ENCODE results near the gene MRTFA.
"Not testable (repeated sequence)": the region's sequence is repeated elsewhere in the genome, so short reads cannot be mapped to it uniquely, and the experiment has no call there.

The MRTFA gene

DNA sequence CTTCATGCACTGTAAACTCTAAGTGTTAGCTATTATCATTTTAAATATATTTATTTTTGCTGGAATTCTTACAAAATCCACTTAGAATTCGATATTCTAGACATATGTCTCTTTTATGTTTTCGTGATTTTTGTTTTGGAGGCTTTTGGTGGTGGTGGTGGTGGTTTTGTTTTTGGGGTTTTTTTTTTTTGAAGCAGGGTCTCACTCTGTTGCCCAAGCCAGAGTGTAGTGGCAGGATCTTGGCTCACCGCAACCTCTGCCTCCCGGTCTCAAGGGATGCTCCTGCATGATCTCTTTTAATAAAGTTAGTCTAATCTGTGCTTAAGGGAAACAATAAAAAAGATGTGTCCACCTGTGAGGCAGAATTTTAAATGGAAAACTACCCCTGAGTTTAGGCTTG lies 117.7 kb downstream of the MRTFA start:
- Histone ChIP-seq H3K4me1 (ENCODE audit: control insufficient read depth, insufficient read depth, low read length, poor library complexity, severe bottlenecking) (no peaks in the 10 kb centered on the region), H3K27ac (ENCODE audit: insufficient read depth, low read length, poor library complexity, severe bottlenecking) (peak overlapping the region; percentile 56), H3K4me3 (ENCODE audit: insufficient read depth, low read depth, low read length, poor library complexity, severe bottlenecking) (peak overlapping the region; percentile 50)

DNA sequence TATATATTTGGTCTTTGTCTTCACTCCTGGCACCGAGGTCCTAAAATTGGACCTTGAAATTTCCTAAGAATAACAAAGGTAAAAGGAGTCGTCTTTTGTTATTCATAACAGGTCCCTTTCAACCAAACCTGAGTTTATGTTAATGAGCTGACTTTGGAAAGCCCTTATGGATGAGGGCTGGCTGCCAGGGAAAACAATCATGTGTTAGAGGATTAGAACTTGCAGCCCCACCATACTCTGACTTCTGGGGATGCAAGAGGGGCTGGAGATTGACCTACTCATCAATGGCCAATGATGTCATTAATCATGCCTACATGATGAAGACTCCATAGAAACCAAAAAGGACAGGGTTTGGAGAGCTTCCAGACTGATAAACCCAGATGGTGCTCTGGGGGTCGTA lies 118.9 kb downstream of the MRTFA start:
- Histone ChIP-seq H3K9me3 (ENCODE audit: control insufficient read depth, low read length) (no peaks in the 10 kb centered on the region), H3K27ac (ENCODE audit: insufficient read depth, low read length, poor library complexity, severe bottlenecking) (no peak overlapping the region), H3K36me3 (ENCODE audit: control insufficient read depth, insufficient read depth, low read length) (no peaks in the 10 kb centered on the region), H3K4me3 (ENCODE audit: insufficient read depth, low read depth, low read length, poor library complexity, severe bottlenecking) (no peak overlapping the region), H3K27me3 (replicated peaks; ENCODE audit: control insufficient read depth, insufficient read depth, low read length, poor library complexity, severe bottlenecking) (no peaks in the 10 kb centered on the region), H3K4me1 (ENCODE audit: control insufficient read depth, insufficient read depth, low read length, poor library complexity, severe bottlenecking) (no peaks in the 10 kb centered on the region)
- no peak for DNase-seq

More for the DNA sequence above, 117.7 kb downstream of the MRTFA start:
- H3K36me3 ChIP-seq (ENCODE audit: control insufficient read depth, insufficient read depth, low read length) = no peaks in the 10 kb centered on the region
- H3K27me3 ChIP-seq (replicated peaks; ENCODE audit: control insufficient read depth, insufficient read depth, low read length, poor library complexity, severe bottlenecking) = no peaks in the 10 kb centered on the region
- DNase-seq = no peak
- H3K9me3 ChIP-seq (ENCODE audit: control insufficient read depth, low read length) = no peaks in the 10 kb centered on the region

DNA sequence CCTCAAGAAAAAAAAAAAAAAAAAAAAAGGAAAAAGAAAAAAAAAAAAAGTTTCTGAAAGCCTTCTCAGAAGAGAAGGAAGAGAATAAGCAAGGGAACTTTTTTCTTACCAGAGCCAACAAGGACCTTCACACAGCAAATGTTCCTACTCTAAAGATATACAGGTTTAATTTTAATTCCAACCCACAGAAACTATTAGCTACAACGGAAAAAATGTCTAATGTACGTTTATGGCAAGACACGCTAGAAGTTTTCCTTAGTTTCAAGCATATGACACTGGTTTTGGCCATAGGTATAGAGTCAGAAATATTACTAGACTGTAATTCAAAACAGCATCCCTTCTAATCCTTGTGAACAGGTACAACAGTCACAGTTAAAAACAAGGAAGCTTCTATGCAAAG lies 120.1 kb downstream of the MRTFA start:
- Histone ChIP-seq H3K27me3 (replicated peaks; ENCODE audit: control insufficient read depth, insufficient read depth, low read length, poor library complexity, severe bottlenecking) (no peaks in the 10 kb centered on the region), H3K36me3 (ENCODE audit: control insufficient read depth, insufficient read depth, low read length) (no peaks in the 10 kb centered on the region), H3K27ac (ENCODE audit: insufficient read depth, low read length, poor library complexity, severe bottlenecking) (no peak overlapping the region), H3K4me1 (ENCODE audit: control insufficient read depth, insufficient read depth, low read length, poor library complexity, severe bottlenecking) (no peaks in the 10 kb centered on the region), H3K9me3 (ENCODE audit: control insufficient read depth, low read length) (no peaks in the 10 kb centered on the region), H3K4me3 (ENCODE audit: insufficient read depth, low read depth, low read length, poor library complexity, severe bottlenecking) (no peak overlapping the region)
- DNase-seq = no peak

DNA sequence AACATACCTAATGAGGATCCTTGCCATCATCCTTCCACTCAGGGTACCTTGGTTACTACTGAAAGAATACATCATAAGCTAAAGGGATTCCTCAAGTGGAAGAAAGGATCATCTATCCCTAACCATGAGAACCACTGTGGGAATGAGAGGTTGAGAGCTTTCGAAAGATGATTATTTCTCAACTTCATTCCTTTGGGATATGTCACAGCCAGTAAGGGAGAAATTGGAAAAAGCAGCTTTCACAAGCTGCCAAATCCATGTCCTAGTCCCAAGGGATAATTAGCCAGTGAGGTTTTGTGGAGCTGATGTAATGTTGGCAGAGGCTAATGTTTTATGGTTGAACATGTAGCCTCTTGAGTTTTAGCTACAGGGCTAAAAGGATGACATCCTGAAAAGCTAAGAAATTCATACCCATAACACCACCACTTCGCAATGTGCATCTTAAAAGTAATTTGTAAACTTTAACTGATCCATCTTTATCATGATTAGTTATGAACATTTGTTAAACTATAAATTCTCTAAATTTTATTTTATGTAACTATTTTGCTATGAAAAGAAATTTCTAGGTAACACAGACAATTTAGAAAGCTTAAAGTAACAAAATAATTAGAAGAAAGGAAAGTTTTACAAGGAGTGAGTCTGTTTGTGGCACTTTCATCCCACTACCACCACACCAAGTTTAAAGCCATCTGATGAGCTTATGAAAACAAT lies 123.9 kb downstream of the MRTFA start:
- Histone ChIP-seq H3K27ac (ENCODE audit: insufficient read depth, low read length, poor library complexity, severe bottlenecking) (no peak overlapping the region), H3K36me3 (ENCODE audit: control insufficient read depth, insufficient read depth, low read length) (no peaks in the 10 kb centered on the region), H3K4me3 (ENCODE audit: insufficient read depth, low read depth, low read length, poor library complexity, severe bottlenecking) (no peak overlapping the region), H3K4me1 (ENCODE audit: control insufficient read depth, insufficient read depth, low read length, poor library complexity, severe bottlenecking) (no peaks in the 10 kb centered on the region), H3K27me3 (replicated peaks; ENCODE audit: control insufficient read depth, insufficient read depth, low read length, poor library complexity, severe bottlenecking) (no peaks in the 10 kb centered on the region), H3K9me3 (ENCODE audit: control insufficient read depth, low read length) (no peaks in the 10 kb centered on the region)
- DNase-seq = no peak

- Histone ChIP-seq H3K4me3 (ENCODE audit: insufficient read depth, low read depth, low read length, poor library complexity, severe bottlenecking) (no peak overlapping the region), H3K27me3 (replicated peaks; ENCODE audit: control insufficient read depth, insufficient read depth, low read length, poor library complexity, severe bottlenecking) (no peaks in the 10 kb centered on the region), H3K27ac (ENCODE audit: insufficient read depth, low read length, poor library complexity, severe bottlenecking) (no peak overlapping the region), H3K4me1 (ENCODE audit: control insufficient read depth, insufficient read depth, low read length, poor library complexity, severe bottlenecking) (no peaks in the 10 kb centered on the region), H3K9me3 (ENCODE audit: control insufficient read depth, low read length) (no peaks in the 10 kb centered on the region), H3K36me3 (ENCODE audit: control insufficient read depth, insufficient read depth, low read length) (no peaks in the 10 kb centered on the region)
- no peak for DNase-seq
These were observed 124.9 kb downstream of the MRTFA start for GRCh38 chr22:40511604-40512003.

GRCh38 chr22:40510631-40511364 lies 125.7 kb downstream of the MRTFA start:
- Histone ChIP-seq H3K36me3 (ENCODE audit: control insufficient read depth, insufficient read depth, low read length) (no peaks in the 10 kb centered on the region), H3K4me3 (ENCODE audit: insufficient read depth, low read depth, low read length, poor library complexity, severe bottlenecking) (no peak overlapping the region), H3K9me3 (ENCODE audit: control insufficient read depth, low read length) (no peaks in the 10 kb centered on the region), H3K4me1 (ENCODE audit: control insufficient read depth, insufficient read depth, low read length, poor library complexity, severe bottlenecking) (no peaks in the 10 kb centered on the region), H3K27me3 (replicated peaks; ENCODE audit: control insufficient read depth, insufficient read depth, low read length, poor library complexity, severe bottlenecking) (no peaks in the 10 kb centered on the region), H3K27ac (ENCODE audit: insufficient read depth, low read length, poor library complexity, severe bottlenecking) (no peak overlapping the region)
- DNase-seq = no peak

DNA sequence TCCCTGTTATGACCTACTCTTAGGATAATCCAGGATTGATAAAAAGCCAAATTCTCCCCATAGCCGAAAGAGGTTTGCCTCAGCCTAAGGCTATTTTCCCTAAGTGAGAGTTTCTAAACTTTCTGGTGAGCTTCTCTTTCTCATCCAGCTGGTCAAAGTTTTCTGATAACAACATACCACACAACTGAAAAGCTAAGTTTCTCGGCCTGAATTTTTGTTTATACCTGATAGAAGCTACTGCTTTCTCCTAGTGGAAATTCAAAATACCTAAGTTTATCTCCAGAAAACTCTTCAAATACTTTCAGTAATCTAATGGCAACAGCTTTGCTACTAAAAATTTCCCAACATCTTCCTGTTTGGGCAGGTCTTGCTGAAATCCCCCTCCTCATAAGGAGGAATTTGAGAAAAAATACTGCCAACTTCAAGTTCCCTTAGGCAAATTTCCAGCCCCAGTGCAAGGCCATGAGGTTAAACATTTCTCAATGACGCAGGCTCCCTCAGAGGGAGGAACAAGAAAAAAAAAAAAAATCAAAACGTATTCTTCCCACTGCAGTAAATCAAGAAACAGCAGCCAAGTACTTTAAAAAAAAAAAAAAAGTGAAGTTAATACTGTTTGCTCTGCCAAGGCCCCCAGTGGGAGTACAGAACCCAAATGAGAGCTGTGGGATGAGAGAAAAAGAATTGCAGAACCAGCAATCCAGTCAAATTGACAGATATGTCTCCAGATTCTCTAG lies 127.0 kb downstream of the MRTFA start:
- Histone ChIP-seq H3K9me3 (ENCODE audit: control insufficient read depth, low read length) (no peaks in the 10 kb centered on the region), H3K36me3 (ENCODE audit: control insufficient read depth, insufficient read depth, low read length) (no peaks in the 10 kb centered on the region), H3K4me1 (ENCODE audit: control insufficient read depth, insufficient read depth, low read length, poor library complexity, severe bottlenecking) (no peaks in the 10 kb centered on the region), H3K27me3 (replicated peaks; ENCODE audit: control insufficient read depth, insufficient read depth, low read length, poor library complexity, severe bottlenecking) (no peaks in the 10 kb centered on the region), H3K4me3 (ENCODE audit: insufficient read depth, low read depth, low read length, poor library complexity, severe bottlenecking) (no peak overlapping the region), H3K27ac (ENCODE audit: insufficient read depth, low read length, poor library complexity, severe bottlenecking) (no peak overlapping the region)
- DNase-seq = no peak

DNA sequence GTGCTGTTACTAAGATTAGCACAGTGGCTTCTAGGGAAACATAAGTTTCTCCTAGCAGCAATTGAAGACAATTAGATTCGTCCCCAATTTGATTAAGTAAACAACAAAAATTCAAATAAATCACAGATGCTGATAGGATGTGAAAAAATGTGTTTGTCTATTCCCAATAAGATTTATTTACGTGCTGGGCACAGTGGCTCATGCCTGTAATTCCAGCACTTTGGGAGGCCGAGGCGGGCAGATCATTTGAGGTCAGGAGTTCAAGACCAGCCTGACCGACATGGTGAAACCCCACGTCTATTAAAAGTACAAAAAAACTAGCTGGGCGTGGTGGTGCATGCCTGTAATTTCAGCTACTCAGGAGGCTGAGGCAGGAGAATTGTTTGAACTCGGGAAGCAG lies 128.5 kb downstream of the MRTFA start:
- H3K36me3 ChIP-seq (ENCODE audit: control insufficient read depth, insufficient read depth, low read length); H3K27ac ChIP-seq (ENCODE audit: insufficient read depth, low read length, poor library complexity, severe bottlenecking); H3K4me1 ChIP-seq (ENCODE audit: control insufficient read depth, insufficient read depth, low read length, poor library complexity, severe bottlenecking); H3K27me3 ChIP-seq (replicated peaks; ENCODE audit: control insufficient read depth, insufficient read depth, low read length, poor library complexity, severe bottlenecking); DNase-seq; H3K4me3 ChIP-seq (ENCODE audit: insufficient read depth, low read depth, low read length, poor library complexity, severe bottlenecking); H3K9me3 ChIP-seq (ENCODE audit: control insufficient read depth, low read length): not testable (repeated sequence)

DNA sequence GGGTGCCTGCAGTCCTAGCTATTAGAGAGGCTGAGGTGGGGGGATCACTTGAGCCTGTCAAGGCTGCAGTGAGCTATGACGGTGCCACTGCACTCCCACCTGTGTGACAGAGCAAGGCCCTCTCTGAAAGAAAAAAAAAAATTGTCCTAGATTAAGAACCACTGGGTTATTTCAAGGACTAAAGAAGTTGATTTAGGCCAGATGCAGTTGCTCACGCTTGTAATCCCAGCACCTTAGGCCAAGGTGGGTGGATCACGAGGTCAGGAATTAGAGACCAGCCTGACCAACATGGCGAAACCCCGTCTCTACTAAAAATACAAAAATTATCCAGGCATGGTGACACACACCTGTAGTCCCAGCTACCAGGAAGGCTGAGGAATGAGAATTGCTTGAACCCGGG lies 129.0 kb downstream of the MRTFA start:
- Histone ChIP-seq H3K4me1 (ENCODE audit: control insufficient read depth, insufficient read depth, low read length, poor library complexity, severe bottlenecking) (no peaks in the 10 kb centered on the region), H3K9me3 (ENCODE audit: control insufficient read depth, low read length) (no peaks in the 10 kb centered on the region), H3K27me3 (replicated peaks; ENCODE audit: control insufficient read depth, insufficient read depth, low read length, poor library complexity, severe bottlenecking) (no peaks in the 10 kb centered on the region), H3K27ac (ENCODE audit: insufficient read depth, low read length, poor library complexity, severe bottlenecking) (no peak overlapping the region), H3K4me3 (ENCODE audit: insufficient read depth, low read depth, low read length, poor library complexity, severe bottlenecking) (no peak overlapping the region), H3K36me3 (ENCODE audit: control insufficient read depth, insufficient read depth, low read length) (no peaks in the 10 kb centered on the region)
- no peak for DNase-seq

DNA sequence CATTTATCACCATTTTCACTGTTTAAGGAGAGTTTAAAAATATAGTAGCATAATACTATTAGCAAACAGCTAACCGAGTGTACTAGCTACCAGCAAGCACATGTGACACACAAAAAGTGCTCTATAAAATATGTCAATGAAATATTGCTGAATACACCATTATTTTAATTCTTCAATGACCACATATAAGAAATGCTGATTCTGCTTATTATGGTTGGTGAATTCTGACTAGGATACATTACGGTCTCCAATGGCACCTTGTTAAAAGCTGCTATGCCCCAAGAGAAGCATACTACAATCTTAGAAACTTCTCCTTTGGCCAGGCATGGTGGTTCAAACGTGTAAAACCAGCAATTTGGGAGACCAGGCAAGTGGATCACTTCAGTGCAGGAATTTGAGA lies 129.8 kb downstream of the MRTFA start:
- Histone ChIP-seq H3K27me3 (replicated peaks; ENCODE audit: control insufficient read depth, insufficient read depth, low read length, poor library complexity, severe bottlenecking) (no peaks in the 10 kb centered on the region), H3K4me3 (ENCODE audit: insufficient read depth, low read depth, low read length, poor library complexity, severe bottlenecking) (no peak overlapping the region), H3K36me3 (ENCODE audit: control insufficient read depth, insufficient read depth, low read length) (no peaks in the 10 kb centered on the region), H3K9me3 (ENCODE audit: control insufficient read depth, low read length) (no peaks in the 10 kb centered on the region), H3K27ac (ENCODE audit: insufficient read depth, low read length, poor library complexity, severe bottlenecking) (no peak overlapping the region), H3K4me1 (ENCODE audit: control insufficient read depth, insufficient read depth, low read length, poor library complexity, severe bottlenecking) (no peaks in the 10 kb centered on the region)
- no peak for DNase-seq
